GM23338 (cell line): ENCODE measurements around the gene HSPA12B. TPM values are rescaled to one million over a fixed set of nuclear protein-coding genes. Genes with fewer than 3 reads are reported as not detected.

Source experiments
- ATAC-seq: fragments of 200-7000 bp; cut with Tn5 transposase; 3 replicates; pipeline ENCODE4 v1.9.1; 2020
- DNase-seq: peaks from one replicate; pipeline ENCODE4 v3.0.0-alpha.2; 2015; ENCODE audit warnings: low spot score
- H2AFZ ChIP-seq: fragments of 200-600 bp; sonication (generic); 2 replicates; pipeline ENCODE4 v1.8.0; 2016; ENCODE audit warnings: antibody characterized with exemption, mild to moderate bottlenecking, moderate library complexity
- H3F3A ChIP-seq: fragments of 200-600 bp; sonication (generic); replicated peaks from 2 replicates; pipeline ENCODE4 v1.8.0; 2017; ENCODE audit warnings: antibody characterized with exemption, mixed run types, low read depth
- H3K27ac ChIP-seq: fragments of 200-600 bp; sonication (generic); 2 replicates; pipeline ENCODE4 v1.6.1; 2016; ENCODE audit warnings: low read depth
- H3K27me3 ChIP-seq: fragments of 200-600 bp; sonication (generic); 2 replicates; pipeline ENCODE4 v1.8.0; 2016; ENCODE audit warnings: mild to moderate bottlenecking, mixed run types, moderate library complexity; ENCODE audit not compliant: insufficient read depth
- H3K36me3 ChIP-seq: fragments of 200-600 bp; sonication (generic); 2 replicates; pipeline ENCODE4 v1.8.0; 2016; ENCODE audit warnings: mild to moderate bottlenecking; ENCODE audit not compliant: insufficient read depth
- H3K4me1 ChIP-seq: fragments of 200-600 bp; sonication (generic); 2 replicates; pipeline ENCODE4 v1.8.0; 2016; ENCODE audit warnings: mild to moderate bottlenecking, moderate library complexity; ENCODE audit not compliant: insufficient read depth
- H3K4me2 ChIP-seq: fragments of 200-600 bp; sonication (generic); 2 replicates; pipeline ENCODE4 v1.7.1; 2017; ENCODE audit warnings: mixed run types
- H3K4me3 ChIP-seq: fragments of 200-600 bp; sonication (generic); 2 replicates; pipeline ENCODE4 v1.6.1; 2016; ENCODE audit warnings: mixed run types
- H3K79me2 ChIP-seq: fragments of 200-600 bp; sonication (generic); replicated peaks from 2 replicates; pipeline ENCODE4 v1.8.0; 2017; ENCODE audit warnings: mild to moderate bottlenecking; ENCODE audit not compliant: insufficient read depth
- H3K9me2 ChIP-seq: fragments of 200-600 bp; sonication (generic); 2 replicates; pipeline ENCODE4 v1.8.0; 2017; ENCODE audit not compliant: insufficient read depth
- H4K20me1 ChIP-seq: fragments of 200-600 bp; sonication (generic); replicated peaks from 2 replicates; pipeline ENCODE4 v1.8.0; 2017; ENCODE audit warnings: mild to moderate bottlenecking; ENCODE audit not compliant: insufficient read depth
- H3K27ac Mint-ChIP-seq: 2 replicates; pipeline ENCODE4 v1.8.0; 2020; ENCODE audit warnings: inconsistent platforms, mild to moderate bottlenecking, moderate library complexity, mixed read lengths
- H3K27me3 Mint-ChIP-seq: 3 replicates; pipeline ENCODE4 v1.8.0; 2022; ENCODE audit warnings: low read depth, mild to moderate bottlenecking, moderate library complexity, mixed read lengths, inconsistent platforms; ENCODE audit not compliant: insufficient read depth, poor library complexity
- H3K36me3 Mint-ChIP-seq: 3 replicates; pipeline ENCODE4 v1.8.0; 2021; ENCODE audit warnings: low read depth, mild to moderate bottlenecking, inconsistent platforms, moderate library complexity, mixed read lengths
- H3K4me1 Mint-ChIP-seq: 3 replicates; pipeline ENCODE4 v1.8.0; 2020; ENCODE audit warnings: mild to moderate bottlenecking, inconsistent platforms, mixed read lengths
- H3K4me3 Mint-ChIP-seq: 3 replicates; pipeline ENCODE4 v1.8.0; 2021; ENCODE audit warnings: moderate library complexity, mild to moderate bottlenecking, inconsistent platforms, mixed read lengths
- H3K9me3 Mint-ChIP-seq: 3 replicates; pipeline ENCODE4 v1.8.0; 2020; ENCODE audit warnings: moderate library complexity, mild to moderate bottlenecking, inconsistent platforms, mixed read lengths
- CREB1 ChIP-seq: fragments of 250-450 bp; sonication (Bioruptor Pico); IDR thresholded peaks from 2 replicates; pipeline ENCODE4 v1.5.0; 2020; ENCODE audit warnings: low read depth, mild to moderate bottlenecking, moderate library complexity
- EZH2 ChIP-seq: fragments of 200-600 bp; sonication (generic); IDR thresholded peaks from one replicate; pipeline ENCODE4 v1.8.0; 2017; ENCODE audit warnings: antibody characterized with exemption, mild to moderate bottlenecking, low read depth; ENCODE audit not compliant: unreplicated experiment
- EZH2phosphoT487 ChIP-seq: fragments of 200-600 bp; sonication (generic); IDR thresholded peaks from one replicate; pipeline ENCODE4 v1.8.1; 2018; ENCODE audit warnings: antibody characterized with exemption; ENCODE audit not compliant: unreplicated experiment
- JUNB ChIP-seq: IDR thresholded peaks from one replicate; pipeline ENCODE4 v1.6.1; 2016; ENCODE audit warnings: antibody characterized with exemption; ENCODE audit not compliant: unreplicated experiment
- NANOG ChIP-seq: IDR thresholded peaks from 2 replicates; pipeline ENCODE4 v1.6.1; 2016; ENCODE audit warnings: antibody characterized with exemption, borderline replicate concordance
- POLR2AphosphoS5 ChIP-seq: IDR thresholded peaks from 2 replicates; pipeline ENCODE4 v1.6.1; 2016; ENCODE audit warnings: antibody characterized with exemption, low read depth
- STAT1 ChIP-seq: IDR thresholded peaks from one replicate; pipeline ENCODE4 v1.6.1; 2016; ENCODE audit warnings: antibody characterized with exemption; ENCODE audit not compliant: unreplicated experiment
- ZNF114 ChIP-seq: fragments of 250-450 bp; sonication (Bioruptor Pico); IDR thresholded peaks from 2 replicates; pipeline ENCODE4 v1.5.0; 2020; ENCODE audit warnings: mild to moderate bottlenecking, moderate library complexity
- ZNF331 ChIP-seq: fragments of 250-450 bp; sonication (Bioruptor Pico); IDR thresholded peaks from 2 replicates; pipeline ENCODE4 v1.5.0; 2020; ENCODE audit warnings: low read depth, mild to moderate bottlenecking, moderate library complexity
- polyA plus RNA-seq: library from polyadenylated mRNA; unstranded; fragments of >200 nt; fragmentation: Nextera tagmentation; extraction: Ambion mirVana; gene quantifications from 2 replicates; pipeline ENCODE4 v1.2.1, GENCODE V29; 2016
- total RNA-seq: library from RNA; depleted of rRNA; stranded (reverse); fragments of >200 nt; shearing (Covaris generic); gene quantifications from 2 replicates; pipeline ENCODE4 v1.2.3, GENCODE V29; 2014
- TF ChIP-seq, protein P1 (sequence below): IDR thresholded peaks from 2 replicates; pipeline ENCODE4 v1.6.1; 2016; ENCODE audit warnings: antibody characterized with exemption
- TF ChIP-seq, protein P2 (sequence below), 2 experiments: fragments of 200-600 bp in 1 of 2; sonication (generic) in 1 of 2; conservative IDR thresholded peaks; 2 replicates each; pipeline versions ENCODE4 v1.5.1 to v1.6.1; 2016 to 2017; ENCODE audit warnings: antibody characterized with exemption in 2 of 2, low read depth in 2 of 2, mild to moderate bottlenecking in 2 of 2, moderate library complexity in 1 of 2
- TF ChIP-seq, protein P3 (sequence below): IDR thresholded peaks from one replicate; pipeline ENCODE4 v1.6.1; 2018; ENCODE audit warnings: antibody characterized with exemption; ENCODE audit not compliant: unreplicated experiment
- TF ChIP-seq, protein P4 (sequence below): fragments of 250-450 bp; sonication (Bioruptor Pico); IDR thresholded peaks from 2 replicates; pipeline ENCODE4 v1.5.0; 2020; ENCODE audit warnings: mild to moderate bottlenecking, moderate library complexity

The HSPA12B gene
- total and polyA plus RNA-seq, 2 experiments from 2014 or later, result 2.8 to 6.5 TPM

DNA sequence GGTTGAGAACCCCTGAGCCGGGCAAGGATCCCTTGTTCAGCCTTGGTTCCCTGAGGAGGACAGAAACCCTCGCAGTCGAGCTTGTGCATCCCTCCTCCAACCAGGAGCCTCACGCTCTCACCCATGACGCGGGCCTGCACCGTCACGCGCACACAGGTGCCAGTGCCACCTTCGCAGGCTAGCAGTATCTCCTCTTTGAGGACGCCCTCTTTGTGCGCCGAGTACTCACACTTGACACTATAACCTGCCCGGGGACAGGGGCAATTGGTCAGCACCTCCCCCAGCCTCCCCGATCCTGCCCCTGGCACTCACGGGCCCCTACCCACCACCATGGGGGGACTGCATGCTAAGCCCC is 21.8 kb downstream of the HSPA12B start:
- no peak overlapping the region for H3K4me3 Mint-ChIP-seq
- H3K27ac ChIP-seq, result no peak overlapping the region
- H3K4me3 ChIP-seq, result no peak overlapping the region
- H3K4me1 ChIP-seq, result peaks cover 12% of the 10 kb centered on the region; the same call in 1 of the 2 replicates
- H3K27ac Mint-ChIP-seq, result no peak overlapping the region
- H3K36me3 ChIP-seq, result peaks cover 7% of the 10 kb centered on the region; the same call in 1 of the 2 replicates
- ATAC-seq (no peak), DNase-seq (no peak)
- no peak overlapping the region for H3K4me2 ChIP-seq
- H3K79me2 ChIP-seq, result no peaks in the 10 kb centered on the region
- H3K27me3 ChIP-seq, result peaks cover 20% of the 10 kb centered on the region
- peaks cover 17% of the 10 kb centered on the region for H4K20me1 ChIP-seq
- no peaks in the 10 kb centered on the region for H3K9me2 ChIP-seq
- peaks cover 15% of the 10 kb centered on the region for H3K36me3 Mint-ChIP-seq
- H2AFZ ChIP-seq, result no peak overlapping the region
- peaks cover 14% of the 10 kb centered on the region for H3F3A ChIP-seq
- H3K9me3 Mint-ChIP-seq, result peaks cover 4% of the 10 kb centered on the region; the same call in 1 of the 3 replicates
- TF ChIP-seq, protein P1, sequence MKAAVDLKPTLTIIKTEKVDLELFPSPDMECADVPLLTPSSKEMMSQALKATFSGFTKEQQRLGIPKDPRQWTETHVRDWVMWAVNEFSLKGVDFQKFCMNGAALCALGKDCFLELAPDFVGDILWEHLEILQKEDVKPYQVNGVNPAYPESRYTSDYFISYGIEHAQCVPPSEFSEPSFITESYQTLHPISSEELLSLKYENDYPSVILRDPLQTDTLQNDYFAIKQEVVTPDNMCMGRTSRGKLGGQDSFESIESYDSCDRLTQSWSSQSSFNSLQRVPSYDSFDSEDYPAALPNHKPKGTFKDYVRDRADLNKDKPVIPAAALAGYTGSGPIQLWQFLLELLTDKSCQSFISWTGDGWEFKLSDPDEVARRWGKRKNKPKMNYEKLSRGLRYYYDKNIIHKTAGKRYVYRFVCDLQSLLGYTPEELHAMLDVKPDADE, result no peak
- TF ChIP-seq, protein P2, sequence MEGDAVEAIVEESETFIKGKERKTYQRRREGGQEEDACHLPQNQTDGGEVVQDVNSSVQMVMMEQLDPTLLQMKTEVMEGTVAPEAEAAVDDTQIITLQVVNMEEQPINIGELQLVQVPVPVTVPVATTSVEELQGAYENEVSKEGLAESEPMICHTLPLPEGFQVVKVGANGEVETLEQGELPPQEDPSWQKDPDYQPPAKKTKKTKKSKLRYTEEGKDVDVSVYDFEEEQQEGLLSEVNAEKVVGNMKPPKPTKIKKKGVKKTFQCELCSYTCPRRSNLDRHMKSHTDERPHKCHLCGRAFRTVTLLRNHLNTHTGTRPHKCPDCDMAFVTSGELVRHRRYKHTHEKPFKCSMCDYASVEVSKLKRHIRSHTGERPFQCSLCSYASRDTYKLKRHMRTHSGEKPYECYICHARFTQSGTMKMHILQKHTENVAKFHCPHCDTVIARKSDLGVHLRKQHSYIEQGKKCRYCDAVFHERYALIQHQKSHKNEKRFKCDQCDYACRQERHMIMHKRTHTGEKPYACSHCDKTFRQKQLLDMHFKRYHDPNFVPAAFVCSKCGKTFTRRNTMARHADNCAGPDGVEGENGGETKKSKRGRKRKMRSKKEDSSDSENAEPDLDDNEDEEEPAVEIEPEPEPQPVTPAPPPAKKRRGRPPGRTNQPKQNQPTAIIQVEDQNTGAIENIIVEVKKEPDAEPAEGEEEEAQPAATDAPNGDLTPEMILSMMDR (conservative IDR thresholded peaks at IDR 0.05; ENCODE audit: low read depth in 2 of 2), result no peak
- TF ChIP-seq EZH2 (no peak), POLR2AphosphoS5 (no peak), JUNB (no peak), CREB1 (CRISPR knock-in tag) (no peak), ZNF331 (CRISPR knock-in tag) (no peak), NANOG (no peak), EZH2phosphoT487 (no peak), STAT1 (no peak), ZNF114 (no peak)
- TF ChIP-seq, protein P3, sequence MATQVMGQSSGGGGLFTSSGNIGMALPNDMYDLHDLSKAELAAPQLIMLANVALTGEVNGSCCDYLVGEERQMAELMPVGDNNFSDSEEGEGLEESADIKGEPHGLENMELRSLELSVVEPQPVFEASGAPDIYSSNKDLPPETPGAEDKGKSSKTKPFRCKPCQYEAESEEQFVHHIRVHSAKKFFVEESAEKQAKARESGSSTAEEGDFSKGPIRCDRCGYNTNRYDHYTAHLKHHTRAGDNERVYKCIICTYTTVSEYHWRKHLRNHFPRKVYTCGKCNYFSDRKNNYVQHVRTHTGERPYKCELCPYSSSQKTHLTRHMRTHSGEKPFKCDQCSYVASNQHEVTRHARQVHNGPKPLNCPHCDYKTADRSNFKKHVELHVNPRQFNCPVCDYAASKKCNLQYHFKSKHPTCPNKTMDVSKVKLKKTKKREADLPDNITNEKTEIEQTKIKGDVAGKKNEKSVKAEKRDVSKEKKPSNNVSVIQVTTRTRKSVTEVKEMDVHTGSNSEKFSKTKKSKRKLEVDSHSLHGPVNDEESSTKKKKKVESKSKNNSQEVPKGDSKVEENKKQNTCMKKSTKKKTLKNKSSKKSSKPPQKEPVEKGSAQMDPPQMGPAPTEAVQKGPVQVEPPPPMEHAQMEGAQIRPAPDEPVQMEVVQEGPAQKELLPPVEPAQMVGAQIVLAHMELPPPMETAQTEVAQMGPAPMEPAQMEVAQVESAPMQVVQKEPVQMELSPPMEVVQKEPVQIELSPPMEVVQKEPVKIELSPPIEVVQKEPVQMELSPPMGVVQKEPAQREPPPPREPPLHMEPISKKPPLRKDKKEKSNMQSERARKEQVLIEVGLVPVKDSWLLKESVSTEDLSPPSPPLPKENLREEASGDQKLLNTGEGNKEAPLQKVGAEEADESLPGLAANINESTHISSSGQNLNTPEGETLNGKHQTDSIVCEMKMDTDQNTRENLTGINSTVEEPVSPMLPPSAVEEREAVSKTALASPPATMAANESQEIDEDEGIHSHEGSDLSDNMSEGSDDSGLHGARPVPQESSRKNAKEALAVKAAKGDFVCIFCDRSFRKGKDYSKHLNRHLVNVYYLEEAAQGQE, result no peak
- TF ChIP-seq, protein P4, sequence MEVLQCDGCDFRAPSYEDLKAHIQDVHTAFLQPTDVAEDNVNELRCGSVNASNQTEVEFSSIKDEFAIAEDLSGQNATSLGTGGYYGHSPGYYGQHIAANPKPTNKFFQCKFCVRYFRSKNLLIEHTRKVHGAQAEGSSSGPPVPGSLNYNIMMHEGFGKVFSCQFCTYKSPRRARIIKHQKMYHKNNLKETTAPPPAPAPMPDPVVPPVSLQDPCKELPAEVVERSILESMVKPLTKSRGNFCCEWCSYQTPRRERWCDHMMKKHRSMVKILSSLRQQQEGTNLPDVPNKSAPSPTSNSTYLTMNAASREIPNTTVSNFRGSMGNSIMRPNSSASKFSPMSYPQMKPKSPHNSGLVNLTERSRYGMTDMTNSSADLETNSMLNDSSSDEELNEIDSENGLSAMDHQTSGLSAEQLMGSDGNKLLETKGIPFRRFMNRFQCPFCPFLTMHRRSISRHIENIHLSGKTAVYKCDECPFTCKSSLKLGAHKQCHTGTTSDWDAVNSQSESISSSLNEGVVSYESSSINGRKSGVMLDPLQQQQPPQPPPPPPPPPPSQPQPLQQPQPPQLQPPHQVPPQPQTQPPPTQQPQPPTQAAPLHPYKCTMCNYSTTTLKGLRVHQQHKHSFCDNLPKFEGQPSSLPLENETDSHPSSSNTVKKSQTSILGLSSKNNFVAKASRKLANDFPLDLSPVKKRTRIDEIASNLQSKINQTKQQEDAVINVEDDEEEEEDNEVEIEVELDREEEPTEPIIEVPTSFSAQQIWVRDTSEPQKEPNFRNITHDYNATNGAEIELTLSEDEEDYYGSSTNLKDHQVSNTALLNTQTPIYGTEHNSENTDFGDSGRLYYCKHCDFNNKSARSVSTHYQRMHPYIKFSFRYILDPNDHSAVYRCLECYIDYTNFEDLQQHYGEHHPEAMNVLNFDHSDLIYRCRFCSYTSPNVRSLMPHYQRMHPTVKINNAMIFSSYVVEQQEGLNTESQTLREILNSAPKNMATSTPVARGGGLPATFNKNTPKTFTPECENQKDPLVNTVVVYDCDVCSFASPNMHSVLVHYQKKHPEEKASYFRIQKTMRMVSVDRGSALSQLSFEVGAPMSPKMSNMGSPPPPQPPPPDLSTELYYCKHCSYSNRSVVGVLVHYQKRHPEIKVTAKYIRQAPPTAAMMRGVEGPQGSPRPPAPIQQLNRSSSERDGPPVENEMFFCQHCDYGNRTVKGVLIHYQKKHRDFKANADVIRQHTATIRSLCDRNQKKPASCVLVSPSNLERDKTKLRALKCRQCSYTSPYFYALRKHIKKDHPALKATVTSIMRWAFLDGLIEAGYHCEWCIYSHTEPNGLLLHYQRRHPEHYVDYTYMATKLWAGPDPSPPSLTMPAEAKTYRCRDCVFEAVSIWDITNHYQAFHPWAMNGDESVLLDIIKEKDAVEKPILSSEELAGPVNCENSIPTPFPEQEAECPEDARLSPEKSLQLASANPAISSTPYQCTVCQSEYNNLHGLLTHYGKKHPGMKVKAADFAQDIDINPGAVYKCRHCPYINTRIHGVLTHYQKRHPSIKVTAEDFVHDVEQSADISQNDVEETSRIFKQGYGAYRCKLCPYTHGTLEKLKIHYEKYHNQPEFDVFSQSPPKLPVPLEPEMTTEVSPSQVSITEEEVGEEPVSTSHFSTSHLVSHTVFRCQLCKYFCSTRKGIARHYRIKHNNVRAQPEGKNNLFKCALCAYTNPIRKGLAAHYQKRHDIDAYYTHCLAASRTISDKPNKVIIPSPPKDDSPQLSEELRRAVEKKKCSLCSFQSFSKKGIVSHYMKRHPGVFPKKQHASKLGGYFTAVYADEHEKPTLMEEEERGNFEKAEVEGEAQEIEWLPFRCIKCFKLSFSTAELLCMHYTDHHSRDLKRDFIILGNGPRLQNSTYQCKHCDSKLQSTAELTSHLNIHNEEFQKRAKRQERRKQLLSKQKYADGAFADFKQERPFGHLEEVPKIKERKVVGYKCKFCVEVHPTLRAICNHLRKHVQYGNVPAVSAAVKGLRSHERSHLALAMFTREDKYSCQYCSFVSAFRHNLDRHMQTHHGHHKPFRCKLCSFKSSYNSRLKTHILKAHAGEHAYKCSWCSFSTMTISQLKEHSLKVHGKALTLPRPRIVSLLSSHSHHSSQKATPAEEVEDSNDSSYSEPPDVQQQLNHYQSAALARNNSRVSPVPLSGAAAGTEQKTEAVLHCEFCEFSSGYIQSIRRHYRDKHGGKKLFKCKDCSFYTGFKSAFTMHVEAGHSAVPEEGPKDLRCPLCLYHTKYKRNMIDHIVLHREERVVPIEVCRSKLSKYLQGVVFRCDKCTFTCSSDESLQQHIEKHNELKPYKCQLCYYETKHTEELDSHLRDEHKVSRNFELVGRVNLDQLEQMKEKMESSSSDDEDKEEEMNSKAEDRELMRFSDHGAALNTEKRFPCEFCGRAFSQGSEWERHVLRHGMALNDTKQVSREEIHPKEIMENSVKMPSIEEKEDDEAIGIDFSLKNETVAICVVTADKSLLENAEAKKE (CRISPR knock-in tag), result no peak
- peaks cover 15% of the 10 kb centered on the region for H3K4me1 Mint-ChIP-seq
- peaks cover 32% of the 10 kb centered on the region for H3K27me3 Mint-ChIP-seq
